Measurements from ENCODE around the gene COL25A1. TPM values are rescaled to one million over a fixed set of nuclear protein-coding genes. Genes with fewer than 3 reads are reported as not detected.

COL25A1 gene
- total RNA-seq, 1 experiment from 2014 or later: 4.2 TPM

DNA sequence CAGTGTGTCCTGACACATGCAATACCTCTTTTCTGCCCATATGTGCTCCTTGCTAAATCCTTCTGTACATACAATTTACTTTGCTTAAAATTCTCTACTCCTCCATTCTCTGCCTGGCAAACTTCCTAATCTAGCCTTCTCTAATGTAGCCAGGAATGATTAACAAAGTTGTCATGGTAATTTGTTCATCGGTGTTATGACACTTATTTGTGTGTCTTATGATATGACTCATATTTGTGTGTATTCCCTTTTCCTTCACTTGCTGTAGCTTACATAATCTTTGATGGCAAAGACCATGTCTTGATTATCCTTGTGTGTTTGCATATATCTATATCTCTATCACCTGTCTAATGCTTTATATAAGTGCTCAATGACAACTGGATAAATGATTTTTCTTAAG, 133.3 kb downstream of the COL25A1 start:
- Histone ChIP-seq H3K4ac (ENCODE audit: low read depth, low read length) (no peak overlapping the region), H2BK5ac (ENCODE audit: insufficient read length, low read length) (no peak overlapping the region), H3K14ac (ENCODE audit: insufficient read depth, low read length) (no peak overlapping the region), H4K91ac (ENCODE audit: insufficient read length, low read depth, low read length) (no peak overlapping the region), H3K56ac (ENCODE audit: insufficient read length, low read depth, low read length) (no peak overlapping the region), H2BK12ac (ENCODE audit: insufficient read length, low read depth, low read length) (no peak overlapping the region), H4K20me1 (ENCODE audit: control insufficient read depth, insufficient read depth, insufficient read length) (no peaks in the 10 kb centered on the region), H2BK20ac (ENCODE audit: low read depth, low read length, poor library complexity, severe bottlenecking) (no peak overlapping the region), H3K9me3 (ENCODE audit: control insufficient read depth, low read depth, low read length) (no peaks in the 10 kb centered on the region), H2AK5ac (ENCODE audit: insufficient read length, low read length) (no peak overlapping the region), H2AFZ (ENCODE audit: low read length) (no peak overlapping the region), H3K4me2 (ENCODE audit: insufficient read depth, insufficient read length, low read length) (no peak overlapping the region), H3K18ac (ENCODE audit: insufficient read length, low read depth, low read length) (no peak overlapping the region), H4K5ac (ENCODE audit: insufficient read length, low read depth, low read length) (no peak overlapping the region), H3K79me2 (ENCODE audit: insufficient read depth, low read length) (no peaks in the 10 kb centered on the region), H3K23ac (ENCODE audit: insufficient read length, low read depth, low read length) (no peak overlapping the region), H3K4me1 (ENCODE audit: insufficient read depth, low read length) (no peaks in the 10 kb centered on the region; the same call in 1 of the 2 replicates), H3K23me2 (ENCODE audit: insufficient read length, low read depth, low read length, poor library complexity, severe bottlenecking) (no peaks in the 10 kb centered on the region), H3K27me3 (ENCODE audit: insufficient read depth, low read length) (no peaks in the 10 kb centered on the region), H2BK120ac (ENCODE audit: low read depth, low read length, poor library complexity, severe bottlenecking) (no peak overlapping the region), H3K9ac (ENCODE audit: extremely low read depth, insufficient read length, low read length) (no peak overlapping the region), H3T11ph (ENCODE audit: low read length) (no peak overlapping the region), H3K79me1 (ENCODE audit: insufficient read depth, low read depth, low read length, poor library complexity, severe bottlenecking) (no peaks in the 10 kb centered on the region), H4K8ac (replicated peaks; ENCODE audit: insufficient read length, low read depth, low read length) (no peak overlapping the region), H2BK15ac (ENCODE audit: low read depth, low read length) (no peak overlapping the region), H3K27ac (ENCODE audit: insufficient read length, low read depth, low read length) (no peak overlapping the region)
- H3K9me3 Mint-ChIP-seq: no peaks in the 10 kb centered on the region
- no peaks in the 10 kb centered on the region for H3K27me3 Mint-ChIP-seq (ENCODE audit: low read depth)
- peaks cover 3 to 4% of the 10 kb centered on the region in 2 experiments for H3K4me1 Mint-ChIP-seq
- WGBS (ENCODE audit: extremely low coverage, insufficient read length, low lambda C conversion rate): no CpG with 5 or more reads among the region's 1 CpG
- no peak overlapping the region for H3K4me3 Mint-ChIP-seq
- no peak overlapping the region for H3K27ac Mint-ChIP-seq
- no peak for DNase-seq
- TF ChIP-seq, protein P1, sequence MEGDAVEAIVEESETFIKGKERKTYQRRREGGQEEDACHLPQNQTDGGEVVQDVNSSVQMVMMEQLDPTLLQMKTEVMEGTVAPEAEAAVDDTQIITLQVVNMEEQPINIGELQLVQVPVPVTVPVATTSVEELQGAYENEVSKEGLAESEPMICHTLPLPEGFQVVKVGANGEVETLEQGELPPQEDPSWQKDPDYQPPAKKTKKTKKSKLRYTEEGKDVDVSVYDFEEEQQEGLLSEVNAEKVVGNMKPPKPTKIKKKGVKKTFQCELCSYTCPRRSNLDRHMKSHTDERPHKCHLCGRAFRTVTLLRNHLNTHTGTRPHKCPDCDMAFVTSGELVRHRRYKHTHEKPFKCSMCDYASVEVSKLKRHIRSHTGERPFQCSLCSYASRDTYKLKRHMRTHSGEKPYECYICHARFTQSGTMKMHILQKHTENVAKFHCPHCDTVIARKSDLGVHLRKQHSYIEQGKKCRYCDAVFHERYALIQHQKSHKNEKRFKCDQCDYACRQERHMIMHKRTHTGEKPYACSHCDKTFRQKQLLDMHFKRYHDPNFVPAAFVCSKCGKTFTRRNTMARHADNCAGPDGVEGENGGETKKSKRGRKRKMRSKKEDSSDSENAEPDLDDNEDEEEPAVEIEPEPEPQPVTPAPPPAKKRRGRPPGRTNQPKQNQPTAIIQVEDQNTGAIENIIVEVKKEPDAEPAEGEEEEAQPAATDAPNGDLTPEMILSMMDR (conservative IDR thresholded peaks at IDR 0.05): no peak; the same call in 2 of the 3 replicates
- no peaks in the 10 kb centered on the region for H3K36me3 Mint-ChIP-seq (ENCODE audit: insufficient read depth in 1 of 3, low read depth in 3 of 3)
